Skin of body (tissue), 2 donors: ENCODE results near the gene CBX1. TPM values are rescaled to one million over a fixed set of nuclear protein-coding genes. Genes with fewer than 3 reads are reported as not detected.

Experiments used
- DNase-seq: peaks from one replicate; lab custom pipeline; 2025; lab: John Stamatoyannopoulos, UW
- total RNA-seq: library from RNA; depleted of rRNA; stranded (reverse); fragments of >200 nt; gene quantifications from one replicate; pipeline ENCODE4 v1.2.3, GENCODE V29; 2014

CBX1 gene
- total RNA-seq, result 44.2 TPM

DNA sequence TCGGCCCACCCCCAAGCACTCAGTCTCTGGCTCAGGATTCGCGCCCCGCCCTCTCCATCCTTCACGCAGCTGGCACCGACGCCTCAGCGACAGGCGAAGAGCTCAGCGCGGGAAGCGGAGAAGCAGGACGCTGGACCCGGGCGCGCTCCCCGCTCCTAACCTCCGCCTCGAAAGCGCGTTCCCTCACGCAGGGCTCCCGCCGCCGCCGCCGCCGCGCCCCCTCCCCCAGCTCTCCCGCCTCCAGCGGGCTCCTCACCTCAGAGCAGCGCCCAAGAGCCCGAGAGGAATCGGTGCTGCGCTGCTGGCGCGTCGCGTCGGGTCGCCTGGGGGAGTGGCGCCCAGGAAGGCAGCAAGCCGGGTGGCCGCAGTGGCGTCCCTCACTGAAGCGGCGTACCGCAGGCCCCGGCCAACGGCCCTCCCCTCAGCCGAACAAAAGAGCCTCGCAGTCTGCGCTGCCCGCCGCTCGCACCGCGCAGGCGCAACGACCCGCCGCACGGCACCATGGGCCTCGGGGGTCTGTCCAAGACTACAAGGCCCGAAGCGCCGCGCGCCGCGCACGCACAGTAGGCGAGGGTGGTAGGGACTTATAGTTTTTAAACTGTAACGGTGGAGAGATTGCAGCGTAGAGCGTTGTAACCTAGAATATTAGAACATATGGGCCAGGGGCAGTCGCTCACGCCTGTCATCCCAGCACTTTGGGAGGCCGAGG is at the start of gene CBX1:
Gene CBX1 (minus strand): TSS at position 467 of the 709 bp plus-strand sequence. CDS start 24,474 bp downstream, outside the sequence.
- peak; percentile 91 for DNase-seq

DNA sequence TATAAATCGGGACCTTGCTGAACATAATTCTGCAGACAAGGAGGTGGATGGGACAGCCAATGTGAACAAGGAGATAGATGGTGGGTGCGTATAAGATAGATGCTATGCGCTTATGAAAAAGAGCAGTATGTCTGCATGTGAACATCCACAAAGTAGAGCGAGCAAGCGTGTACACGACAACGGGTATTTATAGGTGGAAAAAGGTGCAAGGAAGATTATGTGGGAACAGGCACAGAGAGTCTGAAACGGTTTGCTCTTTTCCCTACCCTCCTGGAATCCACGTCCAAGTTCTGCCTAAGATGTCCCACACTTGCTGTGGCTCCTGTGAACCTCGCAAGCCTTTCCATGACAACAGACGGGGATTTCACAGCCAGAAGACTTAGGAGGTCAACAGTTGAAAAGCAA is 49.3 kb upstream of the CBX1 start:
- no peak for DNase-seq

DNA sequence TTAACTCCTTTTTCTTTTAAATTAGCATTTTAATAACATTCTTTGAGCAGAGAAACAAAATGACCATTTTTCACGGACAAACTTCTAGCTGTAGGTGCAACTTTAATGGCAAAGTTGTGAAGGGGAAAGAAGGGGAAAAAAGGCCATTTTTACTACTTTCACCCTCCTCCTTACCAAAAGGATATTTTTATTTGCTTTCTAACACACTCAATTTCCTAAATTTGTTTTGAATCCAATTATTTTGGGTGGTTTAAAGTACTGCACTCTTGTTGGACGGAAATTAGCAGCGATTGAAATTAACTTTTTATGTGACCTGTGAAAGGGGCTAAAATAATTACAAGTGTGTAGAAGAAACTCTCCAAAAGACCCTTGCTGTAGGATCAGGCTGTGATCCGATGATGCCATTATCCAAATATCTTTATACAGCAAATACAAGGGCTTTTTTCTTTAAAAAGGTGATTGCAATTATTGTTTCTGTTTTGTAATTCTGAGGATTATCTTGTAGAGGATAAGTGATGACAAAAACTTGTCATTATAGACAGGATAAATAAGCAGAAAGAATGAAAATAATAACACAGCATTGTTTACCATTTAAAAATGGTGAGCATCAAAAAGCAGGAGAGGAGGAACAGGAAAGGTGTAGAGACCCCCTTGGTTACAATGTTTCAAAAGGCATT is 48.6 kb upstream of the CBX1 start:
- no peak for DNase-seq

DNA sequence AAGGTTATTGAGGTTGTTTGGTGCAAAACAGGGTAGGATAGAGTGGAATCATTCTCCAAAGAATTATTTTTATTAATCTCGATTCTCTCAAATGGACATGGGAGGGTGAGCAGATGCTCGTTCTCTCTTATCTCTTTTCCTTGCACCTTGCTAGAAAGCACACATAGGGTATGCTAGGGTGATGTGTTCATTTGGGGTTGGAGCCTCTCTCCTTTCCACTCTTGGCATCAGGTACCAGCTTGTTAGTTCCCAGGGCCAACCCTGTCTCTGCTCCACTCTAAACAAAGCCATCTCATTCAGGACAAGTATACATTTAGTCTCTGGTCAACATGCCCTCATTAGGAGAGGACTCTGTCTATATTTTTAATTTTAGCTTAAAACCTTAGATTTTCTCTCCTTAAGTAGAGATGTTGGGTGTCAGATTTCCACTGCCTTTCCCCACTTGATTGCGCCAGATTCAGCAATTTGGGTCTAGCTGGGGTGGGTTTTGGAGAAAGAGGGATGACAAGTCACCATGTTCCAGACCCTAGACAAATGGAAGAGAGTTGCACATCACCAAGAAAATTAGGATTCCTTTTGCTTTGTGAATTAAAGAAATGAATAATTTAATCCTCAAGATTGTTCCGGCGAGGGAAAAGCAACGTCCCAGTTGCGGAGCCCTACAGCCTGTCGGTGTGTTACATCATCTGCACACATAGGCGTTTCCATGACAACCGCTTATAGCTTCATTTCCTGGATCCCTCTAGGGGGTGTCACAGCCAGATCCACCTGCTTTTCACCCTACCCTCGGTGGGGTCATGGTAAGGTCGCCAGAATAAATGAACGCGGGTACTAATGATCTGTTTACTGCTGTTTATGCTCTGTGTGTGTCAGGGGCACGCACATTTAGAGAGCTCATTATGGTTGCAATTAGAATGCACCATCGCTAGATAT is 47.8 kb upstream of the CBX1 start:
- DNase-seq, result no peak

DNA sequence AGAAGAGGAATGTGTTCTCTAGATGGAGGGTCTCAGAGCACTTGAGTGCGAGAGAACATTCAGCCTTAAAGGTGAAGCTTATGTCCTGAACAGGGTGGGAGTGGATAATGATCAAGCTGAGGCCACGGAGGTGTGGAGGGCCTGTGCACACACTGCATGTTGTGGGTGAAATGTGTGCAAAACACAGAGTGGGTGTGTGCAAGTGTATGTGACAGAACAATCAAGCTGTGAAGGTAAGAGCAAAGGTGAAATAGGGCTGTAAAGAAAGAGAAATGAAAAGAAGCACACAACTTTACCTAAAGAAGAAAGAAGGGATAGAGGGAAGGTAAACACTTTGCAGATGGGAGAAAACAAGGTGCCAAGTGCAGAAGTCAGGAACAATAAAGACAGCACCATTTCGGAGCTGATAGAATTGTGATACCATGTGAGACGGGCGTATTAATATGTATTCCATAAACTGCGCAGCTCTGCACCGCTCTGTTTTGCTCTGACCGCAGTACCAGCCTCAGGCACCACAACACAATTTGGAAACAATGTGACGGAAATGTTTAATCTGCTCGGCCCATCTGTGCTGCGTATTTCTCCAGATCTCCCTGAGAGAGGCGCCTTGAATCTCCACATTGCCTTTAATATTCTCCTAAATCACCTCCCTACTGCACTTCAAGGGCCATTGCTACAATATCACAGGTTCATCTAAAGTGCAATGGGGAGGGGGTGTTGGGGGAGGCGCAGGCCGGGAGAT is 46.9 kb upstream of the CBX1 start:
- DNase-seq, result peak; percentile 44

DNA sequence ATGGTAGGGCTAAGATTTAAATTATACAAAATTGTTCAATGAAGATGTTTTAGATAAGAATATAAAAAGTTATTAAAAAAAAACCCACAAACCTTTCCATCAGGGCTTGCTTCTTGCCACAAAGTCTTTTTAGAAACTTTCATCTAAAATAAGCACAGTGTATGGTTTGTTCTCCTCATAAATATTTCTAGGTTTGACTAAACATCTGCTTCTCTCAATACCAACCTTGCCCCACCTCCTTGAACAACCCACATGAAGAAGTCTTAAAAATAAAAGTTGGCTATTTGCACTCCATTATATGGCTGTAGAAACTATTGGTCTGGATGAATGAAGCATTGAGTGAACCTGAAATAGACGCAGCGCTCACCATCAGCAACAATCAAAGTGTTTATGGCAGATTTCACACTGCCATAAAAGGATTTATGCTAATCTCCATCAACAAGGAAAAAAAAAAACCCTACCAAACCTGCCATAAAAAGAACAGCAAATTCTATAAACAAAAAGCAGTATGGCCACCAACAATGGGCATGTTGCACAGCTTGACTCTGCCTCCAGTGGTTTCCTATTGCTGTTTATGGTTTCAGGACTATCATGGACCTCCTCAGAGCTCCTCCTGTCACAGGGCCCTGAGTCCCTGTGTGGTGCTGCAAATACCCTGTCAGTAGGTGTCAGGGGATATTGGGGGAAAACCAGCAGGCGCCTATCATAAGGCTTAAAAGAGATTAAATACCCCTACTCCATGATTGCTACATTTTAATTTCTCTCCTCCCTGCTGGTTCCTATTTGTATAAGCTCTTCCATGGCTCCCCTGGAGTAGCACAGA is 43.9 kb upstream of the CBX1 start:
- DNase-seq, result no peak

DNA sequence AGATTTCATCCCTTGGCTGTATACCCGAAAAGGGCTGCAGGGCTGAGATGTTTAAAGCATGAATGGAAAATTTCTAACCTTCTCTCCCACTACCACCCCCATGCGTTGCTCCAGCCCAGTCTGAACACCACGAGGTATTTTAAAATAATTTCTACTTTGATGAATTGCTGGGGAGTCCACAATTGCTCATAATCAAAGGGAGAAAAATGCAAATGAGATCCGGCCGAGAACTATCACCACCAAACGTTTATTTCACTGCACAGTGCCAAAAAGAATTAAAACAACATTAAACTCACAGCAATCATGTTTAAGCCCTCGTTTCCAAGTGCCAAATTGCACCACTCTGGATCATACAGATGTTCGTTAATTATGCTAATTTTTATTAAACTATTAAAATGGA is 43.0 kb upstream of the CBX1 start:
- DNase-seq, result no peak

DNA sequence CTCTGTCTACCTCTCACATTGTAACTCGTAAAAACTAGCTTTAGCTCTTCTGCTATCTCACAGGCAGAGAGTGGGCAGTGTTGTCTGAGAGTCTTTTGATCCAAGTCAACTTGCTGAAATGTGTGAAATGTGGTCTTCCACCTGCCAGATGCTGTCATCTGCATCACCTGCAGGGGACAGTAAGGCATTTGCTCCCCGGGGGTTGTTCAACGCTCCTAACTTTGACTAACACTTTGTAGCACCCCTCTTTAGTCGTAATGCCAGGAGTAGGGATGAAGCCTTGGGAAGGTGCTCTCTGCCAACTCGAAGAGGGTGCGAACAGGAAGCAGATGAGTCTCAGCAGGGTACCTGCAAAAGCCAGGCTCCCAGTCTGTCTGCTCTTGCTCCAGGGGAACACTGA is 42.4 kb upstream of the CBX1 start:
- DNase-seq, result no peak

DNA sequence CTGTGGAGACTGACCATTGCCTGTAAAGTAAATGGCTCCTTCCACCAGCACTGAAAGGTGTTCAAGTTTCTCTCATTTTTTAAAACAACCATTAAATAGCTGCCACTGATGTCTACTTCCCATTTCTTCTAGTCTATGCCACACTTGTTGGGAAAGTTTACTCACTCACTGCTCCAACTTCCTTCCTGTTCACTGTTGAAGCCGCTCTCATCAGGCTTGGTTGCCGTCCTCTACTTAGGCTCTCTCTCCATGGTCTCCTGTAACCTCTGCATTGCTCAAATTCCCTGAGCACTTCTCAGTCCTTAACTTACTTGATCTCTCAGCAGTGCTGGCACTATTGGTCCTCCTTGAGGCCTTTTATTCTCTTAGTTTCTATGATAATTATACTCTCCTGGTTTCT is 38.7 kb upstream of the CBX1 start:
- DNase-seq, result no peak

DNA sequence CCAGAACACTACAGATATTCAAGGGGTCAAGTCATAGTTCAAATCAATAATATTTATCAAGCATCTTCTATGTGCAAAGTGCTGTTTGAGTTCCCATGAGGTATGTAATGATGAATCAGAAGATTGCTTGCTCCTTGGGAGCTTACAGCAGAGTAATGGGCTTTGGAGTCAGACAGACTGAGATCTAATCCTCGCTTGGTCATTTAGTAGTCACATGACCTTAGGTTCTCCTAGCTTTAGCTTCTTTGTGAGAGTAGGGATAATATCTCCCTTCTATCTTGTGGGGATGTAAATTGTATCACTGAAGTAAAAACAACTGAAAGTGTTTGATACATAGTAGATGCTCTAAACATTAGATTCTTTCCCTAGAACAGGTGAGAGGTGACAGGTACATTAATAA is 36.4 kb upstream of the CBX1 start:
- no peak for DNase-seq

DNA sequence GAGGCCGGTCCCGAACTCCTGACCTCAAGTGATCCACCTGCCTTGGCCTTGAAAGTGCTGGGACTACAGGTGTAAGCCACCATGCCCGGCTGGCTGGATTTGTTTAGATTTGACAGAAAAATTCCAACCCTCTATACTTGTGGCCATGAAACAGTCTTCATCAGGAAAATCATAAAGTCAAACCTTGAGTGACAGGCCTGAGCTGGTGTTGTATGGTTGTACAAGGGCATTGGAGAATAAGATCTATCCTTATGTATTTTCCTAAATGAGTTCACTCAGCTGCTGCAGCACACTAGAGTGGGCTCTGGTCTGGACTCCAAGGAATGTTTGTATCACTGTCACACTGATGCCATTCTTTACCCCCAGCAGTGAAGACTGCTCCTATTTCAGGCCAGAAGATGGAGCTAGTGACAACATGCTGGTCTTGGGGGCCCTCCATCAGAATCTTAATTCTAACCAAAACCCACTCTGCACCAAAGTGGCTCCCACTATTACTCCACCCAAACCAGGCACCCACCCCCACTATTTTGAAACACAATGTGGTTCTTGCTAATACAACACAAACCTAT is 33.7 kb upstream of the CBX1 start:
- DNase-seq, result no peak

DNA sequence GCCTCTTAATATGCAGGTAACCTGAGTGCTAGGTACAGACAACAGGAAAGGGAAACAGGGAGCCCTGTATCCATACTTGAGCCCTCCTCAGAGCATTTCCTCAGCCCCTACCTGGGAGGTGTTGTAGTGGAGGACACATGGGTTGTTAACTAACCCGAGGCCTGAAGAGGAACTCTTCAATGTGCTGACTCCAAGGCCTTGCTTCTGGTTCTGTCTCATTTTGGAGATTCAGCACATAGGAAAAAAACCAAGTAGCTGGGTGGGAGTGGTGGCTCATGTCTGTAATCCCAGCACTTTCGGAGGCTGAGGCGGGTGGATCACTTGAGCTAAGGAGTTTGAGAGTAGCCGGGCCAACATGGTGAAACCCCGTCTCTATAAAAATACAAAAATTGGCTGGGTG is 31.1 kb upstream of the CBX1 start:
- no peak for DNase-seq

DNA sequence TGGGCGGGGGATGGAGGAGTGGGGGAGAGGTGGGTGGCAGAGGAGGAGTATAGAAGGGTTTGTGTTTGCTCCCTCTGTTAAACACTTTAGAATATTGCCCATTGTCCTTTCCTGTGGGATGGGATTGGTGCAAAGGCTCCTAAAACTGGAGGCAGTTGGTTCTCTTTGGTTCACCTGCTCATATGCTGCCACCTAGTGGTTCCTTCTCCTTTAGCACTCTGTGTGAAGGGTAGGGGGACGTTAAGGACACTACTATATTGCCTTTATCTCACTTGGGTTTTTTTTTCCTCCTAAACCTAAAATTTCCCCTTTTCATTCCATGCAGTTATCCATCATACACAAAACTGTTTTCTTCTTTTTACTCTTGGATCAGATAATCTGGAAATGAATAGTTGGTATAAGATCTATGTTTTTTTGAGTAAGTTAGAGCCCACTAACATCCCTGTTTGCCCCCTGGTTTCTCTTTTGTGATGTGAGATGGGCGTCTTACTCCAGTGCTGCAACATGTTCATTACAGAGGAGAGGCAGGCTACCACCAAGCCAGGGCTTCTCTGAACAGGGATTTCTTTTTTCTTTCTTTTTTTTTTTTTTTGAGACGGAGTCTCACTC is 30.0 kb upstream of the CBX1 start:
- peak; percentile 55 for DNase-seq

DNA sequence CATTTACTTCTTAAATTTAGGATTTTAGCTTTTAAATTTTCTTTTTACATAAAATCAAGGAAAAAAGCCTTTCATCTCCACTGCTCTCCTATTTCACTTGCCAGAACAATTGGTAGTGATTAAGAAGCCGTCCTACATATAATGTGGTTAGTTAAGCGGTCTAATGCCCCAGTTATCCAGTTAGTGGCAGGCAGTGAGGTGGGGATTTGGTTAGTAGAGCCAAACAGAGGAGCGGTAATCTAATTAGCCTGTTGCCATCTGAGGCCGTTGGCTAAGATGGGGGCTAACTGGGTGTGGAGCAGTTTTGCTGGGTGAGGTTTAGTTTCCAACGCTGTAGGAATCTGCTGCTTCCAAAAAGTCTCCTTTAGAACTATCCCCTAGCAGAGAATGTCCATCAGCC is 28.7 kb upstream of the CBX1 start:
- no peak for DNase-seq

DNA sequence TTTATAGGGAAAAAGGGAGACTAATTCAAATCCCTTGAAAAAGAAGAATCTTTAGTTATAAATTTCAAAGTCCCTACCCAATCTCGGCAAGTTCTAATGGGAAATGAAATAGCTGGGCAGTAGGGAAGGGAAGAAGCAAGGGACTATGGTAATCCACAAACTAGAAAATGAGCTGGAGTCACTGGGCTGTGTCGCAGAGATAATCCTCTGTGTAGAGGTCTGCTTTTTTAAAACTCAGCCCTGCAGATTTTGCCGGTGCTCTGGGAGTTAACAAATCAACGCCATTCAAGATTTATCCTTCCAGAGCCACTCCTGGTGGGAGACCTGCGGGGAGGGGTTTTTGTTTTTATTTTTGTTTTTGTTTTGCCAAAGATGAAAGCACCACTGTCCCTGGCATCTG is 27.1 kb upstream of the CBX1 start:
- DNase-seq, result no peak

DNA sequence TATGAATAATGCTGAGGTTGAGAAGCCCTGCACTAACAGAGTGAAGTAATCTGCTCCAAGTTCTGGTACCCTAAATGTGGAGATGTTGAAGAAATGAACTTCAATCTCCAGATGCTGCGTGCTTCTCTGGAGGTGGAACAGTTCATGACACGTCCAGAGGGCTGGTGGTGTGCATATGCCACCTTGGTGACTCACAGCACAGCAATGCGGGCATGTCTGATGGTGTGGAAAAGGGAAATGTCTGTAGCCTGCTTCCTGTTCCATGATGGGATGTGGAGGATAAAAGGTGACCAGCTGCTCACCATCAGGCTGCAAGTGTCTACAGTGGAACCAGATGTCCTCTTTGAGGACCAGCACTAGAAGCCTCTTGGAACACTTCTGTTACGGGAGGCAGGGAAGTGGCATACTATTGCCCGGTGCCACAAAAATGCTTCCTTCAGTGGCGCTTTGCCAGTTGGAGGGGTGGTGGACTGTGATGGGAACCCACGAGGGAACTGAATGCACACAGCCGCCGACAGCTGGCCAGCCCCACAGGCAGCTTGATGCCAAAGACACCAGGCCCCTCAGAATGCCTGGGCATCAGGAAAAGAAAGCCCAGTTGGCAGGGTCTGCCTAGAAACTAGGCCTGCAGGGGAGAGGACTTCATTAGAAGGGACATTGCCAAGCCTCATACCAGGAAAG is 26.2 kb upstream of the CBX1 start:
- DNase-seq, result no peak

DNA sequence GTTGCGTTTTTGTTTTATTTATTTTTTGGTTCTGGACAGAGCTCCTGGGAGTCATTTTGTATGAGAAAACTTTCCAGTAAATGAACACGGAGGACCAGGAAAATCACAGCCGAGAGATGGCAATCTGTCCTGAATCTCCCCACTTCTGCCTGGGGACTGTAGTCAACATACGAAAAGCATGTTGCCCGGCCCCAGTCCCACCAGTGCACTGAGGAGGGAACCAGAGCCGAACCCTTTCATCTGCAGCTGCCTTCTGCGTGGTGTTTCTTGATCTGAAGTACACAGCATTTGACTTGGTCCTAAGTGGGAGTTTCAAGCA is 25.2 kb upstream of the CBX1 start:
- no peak for DNase-seq

DNA sequence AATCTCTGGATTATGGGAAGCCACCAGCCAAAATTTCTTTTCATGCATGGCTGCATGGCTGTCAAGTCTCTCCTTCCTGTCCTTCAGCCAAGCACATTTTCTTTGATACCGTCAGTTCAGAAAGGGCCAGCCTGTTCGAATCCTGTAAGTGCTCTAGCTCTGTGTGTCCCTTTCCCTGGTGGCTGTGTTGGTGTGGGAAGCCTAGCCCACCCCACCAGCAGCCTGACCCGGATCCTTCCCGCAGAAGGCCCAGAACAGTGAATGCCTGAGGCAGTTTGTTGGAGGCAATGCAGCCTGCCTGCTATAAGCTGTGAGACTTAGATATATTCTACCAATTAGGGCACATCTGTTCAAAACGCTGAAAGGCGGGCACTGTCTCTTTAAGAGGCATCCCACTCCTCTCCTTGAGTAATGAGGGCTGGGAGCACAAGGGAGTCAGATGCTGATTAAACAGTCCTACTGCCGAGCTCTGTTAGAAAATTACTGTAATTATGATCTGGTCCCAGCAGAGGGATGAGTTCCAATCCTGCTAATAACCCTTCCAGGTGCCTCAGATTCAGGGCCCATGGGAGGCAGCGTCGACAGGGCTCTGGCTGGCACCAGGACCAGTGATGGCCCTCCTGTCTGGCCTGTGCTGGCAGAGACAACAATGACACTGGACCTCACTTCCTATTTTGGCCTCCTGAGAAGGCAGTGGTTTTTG is 24.7 kb upstream of the CBX1 start:
- no peak for DNase-seq
